ENCODE data around the gene TRMT44.

DNA sequence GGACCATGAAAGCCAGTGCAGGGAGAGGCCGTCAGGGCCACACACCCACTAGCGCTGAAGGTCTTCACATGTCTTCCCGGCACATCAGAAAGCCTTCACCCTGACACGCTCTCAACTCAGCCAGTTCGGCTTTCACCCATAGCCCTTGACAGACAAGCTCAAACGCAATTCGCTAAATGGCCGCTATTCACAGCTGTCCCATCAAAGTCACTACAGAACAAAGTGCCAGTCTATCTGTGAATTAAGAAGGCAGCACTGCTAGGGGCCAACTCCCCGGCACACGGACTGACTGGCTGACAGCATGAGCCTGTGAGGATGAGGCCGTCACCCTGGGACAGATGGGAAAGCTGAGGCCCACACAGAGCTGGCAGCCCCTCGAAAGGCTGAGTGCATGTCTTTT is 45.8 kb upstream of the TRMT44 start:
- TF ChIP-seq POLR2A (IDR thresholded peaks at IDR 0.05; ENCODE audit: low read length): no peak
- no peak for TF ChIP-seq GATA1 (IDR thresholded peaks at IDR 0.05; ENCODE audit: low read depth, low read length)
